ENCODE measurements around the gene BANP. TPM values are rescaled to one million over a fixed set of nuclear protein-coding genes. Genes with fewer than 3 reads are reported as not detected.

BANP gene
- total and polyA plus RNA-seq, 4 donors, result 7.4 to 35.6 (median 19.7) TPM

GRCh38 chr16:88057656-88058055, 106.4 kb downstream of the BANP start:
- Histone ChIP-seq H3K4me1 (ENCODE audit: control insufficient read depth in 1 of 2, insufficient read depth in 2 of 2, low read length in 2 of 2) (no peaks in the 10 kb centered on the region), H3K9me3 (ENCODE audit: control insufficient read depth, low read length) (no peaks in the 10 kb centered on the region), H3K36me3 (ENCODE audit: control insufficient read depth in 1 of 2, insufficient read depth in 2 of 2, low read length in 1 of 2) (no peaks in the 10 kb centered on the region), H3K27ac (ENCODE audit: low read depth in 1 of 2, low read length in 2 of 2) (no peak overlapping the region), H3K27me3 (ENCODE audit: control insufficient read depth in 1 of 2, insufficient read depth in 2 of 2, low read length in 1 of 2) (no peaks in the 10 kb centered on the region), H3K4me3 (ENCODE audit: low read length in 2 of 2) (no peak overlapping the region)
- ATAC-seq (ENCODE audit: low FRiP score) (no peak), DNase-seq (peak in 1 of 2 donors; percentile 66)
- 93 to 96% methylated on average over 26 of the region's 26 CpGs for WGBS, 2 donors
- intact Hi-C loops (cut with DNase I), result no loop called here

- intact Hi-C loops (cut with DNase I), result no loop called here
- ATAC-seq (ENCODE audit: low FRiP score) (no peak), DNase-seq (peak in 1 of 2 donors; percentile 66)
- no peaks in the 10 kb centered on the region for H3K27me3 ChIP-seq (ENCODE audit: control insufficient read depth in 1 of 2, insufficient read depth in 2 of 2, low read length in 1 of 2)
- H3K4me3 ChIP-seq (ENCODE audit: low read length in 2 of 2), result no peak overlapping the region
- H3K9me3 ChIP-seq (ENCODE audit: control insufficient read depth, low read length), result no peaks in the 10 kb centered on the region
- H3K27ac ChIP-seq (ENCODE audit: low read depth in 1 of 2, low read length in 2 of 2), result no peak overlapping the region
- H3K4me1 ChIP-seq (ENCODE audit: control insufficient read depth in 1 of 2, insufficient read depth in 2 of 2, low read length in 2 of 2), result no peaks in the 10 kb centered on the region
- WGBS, 2 donors, result 88 to 89% methylated on average over 14 of the region's 14 CpGs
- no peaks in the 10 kb centered on the region for H3K36me3 ChIP-seq (ENCODE audit: control insufficient read depth in 1 of 2, insufficient read depth in 2 of 2, low read length in 1 of 2)
Measured at GRCh38 chr16:88058136-88058535, 106.9 kb downstream of the BANP start.

GRCh38 chr16:88058817-88059216, 107.6 kb downstream of the BANP start:
- no peaks in the 10 kb centered on the region for H3K9me3 ChIP-seq (ENCODE audit: control insufficient read depth, low read length)
- no peak overlapping the region for H3K4me3 ChIP-seq (ENCODE audit: low read length in 2 of 2)
- no peaks in the 10 kb centered on the region for H3K27me3 ChIP-seq (ENCODE audit: control insufficient read depth in 1 of 2, insufficient read depth in 2 of 2, low read length in 1 of 2)
- no peak for DNase-seq
- no peak overlapping the region for H3K27ac ChIP-seq (ENCODE audit: low read depth in 1 of 2, low read length in 2 of 2)
- WGBS, 2 donors, result 88 to 96% methylated on average over 12 of the region's 12 CpGs
- H3K4me1 ChIP-seq (ENCODE audit: control insufficient read depth in 1 of 2, insufficient read depth in 2 of 2, low read length in 2 of 2), result no peaks in the 10 kb centered on the region
- ATAC-seq (ENCODE audit: low FRiP score), result no peak
- intact Hi-C loops (cut with DNase I), result no loop called here
- no peaks in the 10 kb centered on the region for H3K36me3 ChIP-seq (ENCODE audit: control insufficient read depth in 1 of 2, insufficient read depth in 2 of 2, low read length in 1 of 2)

DNA sequence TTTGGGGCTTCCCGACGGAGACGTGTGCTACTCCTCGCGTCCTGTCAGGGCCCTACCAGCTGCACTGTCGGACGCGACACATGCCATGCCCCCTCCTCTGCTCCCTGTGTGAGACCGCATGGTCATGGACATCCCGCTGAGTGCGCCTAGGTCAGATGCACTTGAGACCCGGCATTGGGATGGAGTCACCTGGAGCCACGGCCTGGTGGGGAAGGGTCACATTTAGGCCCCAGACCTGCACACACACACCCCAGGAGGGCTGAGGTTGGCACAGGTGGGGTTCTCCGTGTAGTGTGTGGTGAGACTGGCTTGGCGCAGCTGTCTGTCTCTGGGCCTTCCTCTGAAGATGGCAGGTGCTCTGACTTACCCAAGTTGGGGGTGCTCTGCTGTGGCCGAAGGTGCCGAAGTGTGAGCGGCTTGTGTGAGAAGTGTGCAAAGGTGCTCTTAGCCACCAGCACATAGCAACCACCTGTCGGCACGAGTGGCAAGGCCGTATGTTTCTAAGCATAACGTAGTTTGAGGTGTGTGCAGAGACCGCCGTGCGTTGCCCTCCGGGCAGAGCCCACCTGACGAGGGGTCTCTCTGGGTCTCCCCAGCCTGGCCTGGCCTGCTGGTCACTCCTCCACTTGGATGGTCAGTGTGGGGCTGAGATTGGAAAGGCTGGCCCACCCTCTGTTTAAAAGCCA, 108.6 kb downstream of the BANP start:
- H3K4me3 ChIP-seq (ENCODE audit: low read length in 2 of 2), result no peak overlapping the region
- peak; percentile 30 to 70 for DNase-seq
- no peaks in the 10 kb centered on the region for H3K9me3 ChIP-seq (ENCODE audit: control insufficient read depth, low read length)
- H3K4me1 ChIP-seq (ENCODE audit: control insufficient read depth in 1 of 2, insufficient read depth in 2 of 2, low read length in 2 of 2), result no peaks in the 10 kb centered on the region
- WGBS, 2 donors, result 96% methylated on average over 27 of the region's 27 CpGs
- ATAC-seq (ENCODE audit: low FRiP score), result no peak
- no peaks in the 10 kb centered on the region for H3K27me3 ChIP-seq (ENCODE audit: control insufficient read depth in 1 of 2, insufficient read depth in 2 of 2, low read length in 1 of 2)
- intact Hi-C loops (cut with DNase I), result loop anchor here in 1 of 2 donors (5.0 kb wide), 1 partner anchor 108 kb away; the partner anchor contains the start of gene BANP
- no peaks in the 10 kb centered on the region for H3K36me3 ChIP-seq (ENCODE audit: control insufficient read depth in 1 of 2, insufficient read depth in 2 of 2, low read length in 1 of 2)
- no peak overlapping the region for H3K27ac ChIP-seq (ENCODE audit: low read depth in 1 of 2, low read length in 2 of 2)

- Histone ChIP-seq H3K4me1 (ENCODE audit: control insufficient read depth in 1 of 2, insufficient read depth in 2 of 2, low read length in 2 of 2) (no peaks in the 10 kb centered on the region), H3K27me3 (ENCODE audit: control insufficient read depth in 1 of 2, insufficient read depth in 2 of 2, low read length in 1 of 2) (no peaks in the 10 kb centered on the region), H3K36me3 (ENCODE audit: control insufficient read depth in 1 of 2, insufficient read depth in 2 of 2, low read length in 1 of 2) (no peaks in the 10 kb centered on the region), H3K27ac (ENCODE audit: low read depth in 1 of 2, low read length in 2 of 2) (no peak overlapping the region), H3K4me3 (ENCODE audit: low read length in 2 of 2) (no peak overlapping the region), H3K9me3 (ENCODE audit: control insufficient read depth, low read length) (no peaks in the 10 kb centered on the region)
- DNase-seq (peak; percentile 38 to 71), ATAC-seq (ENCODE audit: low FRiP score) (no peak)
- intact Hi-C loops (cut with DNase I), result loop anchor here in 1 of 2 donors (5.0 kb wide), 1 partner anchor 108 kb away; the partner anchor contains the start of gene BANP
- WGBS, 2 donors, result 92 to 95% methylated on average over 30 of the region's 30 CpGs
Measured at GRCh38 chr16:88060524-88061219, 109.4 kb downstream of the BANP start.

GRCh38 chr16:88061346-88062110, 110.3 kb downstream of the BANP start:
- no peak for ATAC-seq (ENCODE audit: low FRiP score)
- no peak overlapping the region for H3K27ac ChIP-seq (ENCODE audit: low read depth in 1 of 2, low read length in 2 of 2)

DNA sequence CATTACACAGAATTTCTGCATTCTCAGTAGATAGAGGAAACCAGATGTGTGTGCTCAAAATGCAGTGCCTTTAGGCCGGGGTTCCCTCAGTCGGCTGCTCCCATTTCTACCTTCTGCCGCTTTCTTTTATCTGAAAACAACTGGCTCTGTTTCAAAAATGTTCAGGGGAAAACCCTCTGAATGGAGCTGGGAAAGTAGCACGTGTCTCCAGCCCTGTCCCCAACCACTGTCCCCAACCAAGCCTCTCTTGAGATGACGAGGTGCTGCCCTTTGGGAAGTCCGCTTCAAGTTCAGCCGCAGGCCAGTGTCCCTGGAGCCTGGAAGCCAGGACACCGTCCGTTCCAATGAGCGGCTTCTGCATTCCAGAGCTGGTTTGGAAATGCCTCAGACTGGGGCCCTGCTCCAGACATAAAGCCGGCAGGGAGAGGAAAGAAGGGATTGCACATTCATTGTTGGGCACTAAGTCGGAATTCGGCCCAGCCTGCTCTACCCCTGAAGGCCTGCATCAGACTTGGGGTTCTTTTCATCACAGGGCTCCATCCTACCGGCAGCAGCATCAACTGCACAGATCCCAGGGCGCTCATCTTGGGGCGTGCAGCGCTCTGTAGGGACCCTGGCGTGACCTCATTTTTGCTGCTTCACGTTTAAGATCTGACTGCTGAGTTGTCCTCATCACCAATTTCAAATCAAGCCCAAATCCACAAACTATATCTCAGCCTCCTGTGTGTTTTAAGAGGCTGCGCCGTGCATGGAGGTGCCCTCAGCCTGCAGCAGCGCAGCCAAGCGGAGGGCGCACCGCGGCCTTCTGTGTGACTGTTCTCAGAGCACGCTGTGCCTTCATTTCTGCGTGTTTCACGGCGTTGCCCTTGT, 111.3 kb downstream of the BANP start:
- Histone ChIP-seq H3K4me1 (ENCODE audit: control insufficient read depth in 1 of 2, insufficient read depth in 2 of 2, low read length in 2 of 2) (no peaks in the 10 kb centered on the region), H3K4me3 (ENCODE audit: low read length in 2 of 2) (no peak overlapping the region), H3K27me3 (ENCODE audit: control insufficient read depth in 1 of 2, insufficient read depth in 2 of 2, low read length in 1 of 2) (no peaks in the 10 kb centered on the region), H3K36me3 (ENCODE audit: control insufficient read depth in 1 of 2, insufficient read depth in 2 of 2, low read length in 1 of 2) (no peaks in the 10 kb centered on the region), H3K27ac (ENCODE audit: low read depth in 1 of 2, low read length in 2 of 2) (peak overlapping the region in 1 of 2 donors; percentile 35), H3K9me3 (ENCODE audit: control insufficient read depth, low read length) (no peaks in the 10 kb centered on the region)
- intact Hi-C loops (cut with DNase I), result loop anchor here in 1 of 2 donors (5.0 kb wide), 1 partner anchor 110 kb away; the partner anchor contains the start of gene BANP
- WGBS, 2 donors, result 44% methylated on average over 29 to 30 of the region's 30 CpGs
- ATAC-seq (ENCODE audit: low FRiP score) (peak; percentile 53), DNase-seq (peak; percentile 63 to 85)

More at GRCh38 chr16:88061346-88062110, 110.3 kb downstream of the BANP start:
- Histone ChIP-seq H3K4me3 (ENCODE audit: low read length in 2 of 2) (no peak overlapping the region), H3K36me3 (ENCODE audit: control insufficient read depth in 1 of 2, insufficient read depth in 2 of 2, low read length in 1 of 2) (no peaks in the 10 kb centered on the region), H3K27me3 (ENCODE audit: control insufficient read depth in 1 of 2, insufficient read depth in 2 of 2, low read length in 1 of 2) (no peaks in the 10 kb centered on the region), H3K9me3 (ENCODE audit: control insufficient read depth, low read length) (no peaks in the 10 kb centered on the region), H3K4me1 (ENCODE audit: control insufficient read depth in 1 of 2, insufficient read depth in 2 of 2, low read length in 2 of 2) (no peaks in the 10 kb centered on the region)
- 94 to 95% methylated on average over 14 of the region's 14 CpGs for WGBS, 2 donors
- DNase-seq, result peak; percentile 22 to 33
- intact Hi-C loops (cut with DNase I), result loop anchor here in 1 of 2 donors (5.0 kb wide), 1 partner anchor 109 kb away; the partner anchor contains the start of gene BANP

Measured in aorta (tissue), 5 donors.